Esophagus muscularis mucosa (tissue), 4 donors: Measurements from ENCODE around the gene NPHP4. TPM values are rescaled to one million over a fixed set of nuclear protein-coding genes. Genes with fewer than 3 reads are reported as not detected.

Source experiments
- DNase-seq: peaks from one replicate; pipeline ENCODE4 v3.0.0-alpha.2; 2017; ENCODE audit errors: extremely low spot score
- H3K27ac ChIP-seq, 4 donors: fragments of 200-600 bp; sonication (generic); replicated peaks in 1 of 4; 1 replicate in 3 of 4; 2 replicates in 1 of 4; pipeline ENCODE4 v1.5.1; 2016 to 2019; ENCODE audit warnings: mild to moderate bottlenecking in 1 of 4
- H3K27me3 ChIP-seq, 4 donors: fragments of 200-600 bp; sonication (generic); one replicate each; pipeline versions ENCODE4 v1.5.1 to v1.6.0; 2016 to 2019
- H3K36me3 ChIP-seq, 4 donors: fragments of 200-600 bp; sonication (generic); one replicate each; pipeline ENCODE4 v1.5.1; 2016 to 2019
- H3K4me1 ChIP-seq, 4 donors: fragments of 200-600 bp; sonication (generic); one replicate each; pipeline ENCODE4 v1.5.1; 2016 to 2019
- H3K4me3 ChIP-seq, 4 donors: fragments of 200-600 bp; sonication (generic); 1 replicate in 2 of 4; 2 replicates in 2 of 4; pipeline ENCODE4 v1.5.1; 2016 to 2019; ENCODE audit warnings: mild to moderate bottlenecking in 4 of 4, moderate library complexity in 1 of 4
- H3K9me3 ChIP-seq, 4 donors: fragments of 200-600 bp; sonication (generic); 1 replicate in 3 of 4; 2 replicates in 1 of 4; pipeline ENCODE4 v1.5.1; 2016 to 2019
- EP300 ChIP-seq: sonication (generic); formaldehyde crosslinking; IDR thresholded peaks from one replicate; pipeline ENCODE4 v1.6.1; 2017; ENCODE audit warnings: antibody characterized with exemption
- POLR2A ChIP-seq: fragments of 450-650 bp; IDR thresholded peaks from one replicate; pipeline ENCODE4 v1.6.1; 2017; ENCODE audit warnings: antibody characterized with exemption, moderate library complexity, mild to moderate bottlenecking, low read depth
- POLR2AphosphoS5 ChIP-seq, 2 donors: sonication (generic); formaldehyde crosslinking; IDR thresholded peaks; one replicate each; pipeline ENCODE4 v1.6.1; 2017; ENCODE audit warnings: antibody characterized with exemption in 2 of 2
- WGBS: methylation state at CpG from one replicate; pipeline ENCODE4 v1.1.5; 2018; 5-methylcytosine and 5-hydroxymethylcytosine counted together
- intact Hi-C: fragments of 100-400 bp; cut with DNase I; formaldehyde crosslinking; loops from one replicate; pipeline ENCODE4 v1.15.1; 2023
- total RNA-seq, 4 donors: library from RNA; depleted of rRNA; stranded (reverse); fragments of >200 nt; gene quantifications; one replicate each; pipeline versions ENCODE4 v1.1.0 to v1.2.1, GENCODE V29; 2016
- TF ChIP-seq, protein P1 (sequence below), 3 experiments: fragments of 200-600 bp in 2 of 3; fragments of 450-650 bp in 1 of 3; sonication (generic) in 2 of 3; IDR thresholded peaks; one replicate each; pipeline ENCODE4 v1.5.1; 2017 to 2019; ENCODE audit warnings: antibody characterized with exemption in 3 of 3, mild to moderate bottlenecking in 2 of 3, moderate library complexity in 1 of 3

NPHP4 gene
- total RNA-seq, 4 donors from 2014 or later, result 6.5 to 9.1 (median 8.0) TPM

DNA sequence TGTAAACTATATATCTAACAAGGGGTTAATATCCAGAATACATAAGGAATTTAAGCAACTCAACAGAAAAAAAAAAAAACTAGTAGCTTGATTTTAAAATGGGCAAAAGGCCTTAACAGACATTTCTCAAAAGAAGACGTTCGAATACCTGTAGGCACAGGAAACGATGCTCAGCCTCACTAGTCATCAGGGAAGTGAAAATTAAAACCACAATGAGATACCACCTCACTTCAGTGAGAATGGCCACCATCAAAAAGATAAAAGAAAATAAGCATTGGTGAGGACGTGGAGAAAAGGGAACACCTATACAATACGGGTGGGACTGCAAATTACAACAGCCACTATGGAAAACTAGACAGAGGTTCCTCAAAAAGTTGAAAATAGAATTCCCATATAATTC lies 37.3 kb downstream of the NPHP4 start:
- Histone ChIP-seq H3K9me3 (no peaks in the 10 kb centered on the region), H3K4me3 (no peak overlapping the region), H3K27ac (no peak overlapping the region), H3K4me1 (no peaks in the 10 kb centered on the region), H3K36me3 (peaks cover 18 to 93% (median 61%) of the 10 kb centered on the region in 4 donors), H3K27me3 (no peaks in the 10 kb centered on the region)
- DNase-seq, result no peak
- 76% methylated on average over 5 of the region's 5 CpGs for WGBS
- TF ChIP-seq POLR2AphosphoS5 (IDR thresholded peaks at IDR 0.05) (no peak), POLR2A (no peak), EP300 (no peak)
- TF ChIP-seq, protein P1, sequence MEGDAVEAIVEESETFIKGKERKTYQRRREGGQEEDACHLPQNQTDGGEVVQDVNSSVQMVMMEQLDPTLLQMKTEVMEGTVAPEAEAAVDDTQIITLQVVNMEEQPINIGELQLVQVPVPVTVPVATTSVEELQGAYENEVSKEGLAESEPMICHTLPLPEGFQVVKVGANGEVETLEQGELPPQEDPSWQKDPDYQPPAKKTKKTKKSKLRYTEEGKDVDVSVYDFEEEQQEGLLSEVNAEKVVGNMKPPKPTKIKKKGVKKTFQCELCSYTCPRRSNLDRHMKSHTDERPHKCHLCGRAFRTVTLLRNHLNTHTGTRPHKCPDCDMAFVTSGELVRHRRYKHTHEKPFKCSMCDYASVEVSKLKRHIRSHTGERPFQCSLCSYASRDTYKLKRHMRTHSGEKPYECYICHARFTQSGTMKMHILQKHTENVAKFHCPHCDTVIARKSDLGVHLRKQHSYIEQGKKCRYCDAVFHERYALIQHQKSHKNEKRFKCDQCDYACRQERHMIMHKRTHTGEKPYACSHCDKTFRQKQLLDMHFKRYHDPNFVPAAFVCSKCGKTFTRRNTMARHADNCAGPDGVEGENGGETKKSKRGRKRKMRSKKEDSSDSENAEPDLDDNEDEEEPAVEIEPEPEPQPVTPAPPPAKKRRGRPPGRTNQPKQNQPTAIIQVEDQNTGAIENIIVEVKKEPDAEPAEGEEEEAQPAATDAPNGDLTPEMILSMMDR (IDR thresholded peaks at IDR 0.05), result no peak
- intact Hi-C loops, result no loop called here

DNA sequence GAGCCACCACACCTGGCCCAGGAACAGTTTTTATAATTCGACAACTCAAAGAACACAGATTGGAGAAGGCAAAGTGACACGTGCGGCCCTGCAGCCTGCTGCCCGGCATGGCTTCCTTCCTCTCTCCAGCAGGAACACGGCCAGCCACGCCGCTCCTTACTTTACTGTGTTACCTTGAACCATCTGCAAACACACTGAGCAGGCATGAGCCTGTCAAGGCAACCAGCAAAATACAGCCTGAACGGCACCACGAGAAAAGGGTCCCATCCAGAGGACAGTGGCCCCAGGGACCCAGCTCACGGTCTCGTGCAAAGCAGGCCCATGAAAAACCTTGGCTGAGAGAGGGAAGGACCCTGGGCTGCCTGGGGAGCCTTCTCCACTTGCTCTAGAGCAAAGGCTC lies 38.8 kb downstream of the NPHP4 start:
- over 99% methylated on average over 11 of the region's 11 CpGs for WGBS
- intact Hi-C loops, result no loop called here
- no peak for DNase-seq
- peaks cover 13 to 80% (median 55%) of the 10 kb centered on the region in 4 donors for H3K36me3 ChIP-seq
- no peaks in the 10 kb centered on the region for H3K9me3 ChIP-seq
- no peaks in the 10 kb centered on the region for H3K4me1 ChIP-seq
- no peak overlapping the region for H3K27ac ChIP-seq
- no peaks in the 10 kb centered on the region for H3K27me3 ChIP-seq
- TF ChIP-seq POLR2AphosphoS5 (IDR thresholded peaks at IDR 0.05) (no peak), POLR2A (no peak), EP300 (no peak)
- TF ChIP-seq, protein P1 (IDR thresholded peaks at IDR 0.05), result no peak
- H3K4me3 ChIP-seq, result no peak overlapping the region

DNA sequence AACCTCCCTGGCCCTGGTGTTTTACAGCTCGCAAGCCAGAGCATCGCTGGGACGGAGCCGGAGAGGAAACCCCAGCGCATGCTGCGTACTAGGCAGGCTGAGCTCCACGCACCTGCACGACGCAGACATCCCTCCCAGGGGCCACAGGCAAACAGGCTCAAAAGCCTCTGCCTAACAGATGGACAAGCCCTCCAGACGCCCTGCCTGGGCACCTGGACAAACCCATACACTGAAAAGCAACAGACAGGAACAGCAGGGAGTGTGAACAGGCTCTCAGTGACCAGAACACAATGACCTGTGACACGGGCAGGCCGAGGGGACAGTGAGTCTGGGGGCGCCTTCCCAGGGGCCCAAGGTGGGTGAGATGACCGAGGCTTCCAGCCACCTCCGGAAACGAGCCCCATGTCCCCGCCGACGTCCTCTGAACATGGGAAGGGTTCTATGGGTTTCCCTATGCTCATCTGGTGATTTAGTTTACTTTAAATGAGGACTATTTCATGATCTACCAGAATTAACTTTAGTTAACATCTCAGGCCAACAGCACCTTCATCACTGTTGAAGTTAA lies 40.3 kb downstream of the NPHP4 start:
- no peaks in the 10 kb centered on the region for H3K9me3 ChIP-seq
- intact Hi-C loops, result no loop called here
- H3K36me3 ChIP-seq, result peaks cover 13 to 80% (median 56%) of the 10 kb centered on the region in 4 donors
- H3K4me3 ChIP-seq, result no peak overlapping the region
- no peak for DNase-seq
- no peaks in the 10 kb centered on the region for H3K27me3 ChIP-seq
- H3K27ac ChIP-seq, result no peak overlapping the region
- no peaks in the 10 kb centered on the region for H3K4me1 ChIP-seq
- TF ChIP-seq, protein P1 (IDR thresholded peaks at IDR 0.05), result no peak
- no peak for TF ChIP-seq EP300
- TF ChIP-seq POLR2AphosphoS5 (IDR thresholded peaks at IDR 0.05), result no peak
- no peak for TF ChIP-seq POLR2A
- 100% methylated on average over 3 of the region's 19 CpGs for WGBS

DNA sequence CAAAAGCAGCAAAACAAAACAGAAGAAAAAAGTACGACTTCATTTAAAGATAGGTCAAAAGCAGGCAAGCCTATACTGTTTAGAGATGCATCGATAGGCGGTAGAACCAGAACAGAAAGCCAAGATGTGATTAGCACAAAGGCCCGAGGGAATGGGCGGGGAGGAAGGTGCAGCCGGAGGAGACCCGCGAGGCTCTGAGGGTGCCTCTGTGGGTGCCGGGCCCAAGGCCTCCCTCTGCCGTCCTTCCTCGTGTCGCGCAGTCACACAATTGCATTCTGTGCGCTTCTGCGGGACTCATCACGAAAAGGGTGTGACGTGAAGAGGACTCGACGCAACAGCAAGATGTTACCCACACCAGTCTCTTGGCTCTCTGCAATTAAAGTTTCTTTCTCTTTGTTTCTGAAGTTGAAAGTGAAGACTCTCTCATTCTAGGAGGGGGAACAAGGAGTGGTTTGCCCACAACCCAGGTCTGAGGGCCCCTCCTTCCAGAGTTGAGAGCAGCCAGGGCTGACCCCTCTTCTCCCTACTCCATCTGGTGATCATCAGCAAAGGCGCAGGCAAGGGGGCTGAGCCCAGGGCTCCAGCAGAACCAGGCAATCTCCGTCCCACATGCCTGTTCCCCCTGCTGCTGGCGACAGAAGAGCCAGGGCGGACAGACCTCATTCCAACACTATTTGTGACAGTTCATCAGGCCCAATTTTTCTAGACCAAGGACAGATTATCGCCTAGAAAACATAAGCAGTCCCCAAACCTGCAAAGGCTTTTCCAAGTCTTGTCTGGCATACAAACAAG lies 41.0 kb downstream of the NPHP4 start:
- H3K36me3 ChIP-seq, result peaks cover 13 to 80% (median 57%) of the 10 kb centered on the region in 4 donors
- TF ChIP-seq POLR2AphosphoS5 (IDR thresholded peaks at IDR 0.05) (no peak), EP300 (no peak), POLR2A (no peak)
- TF ChIP-seq, protein P1 (IDR thresholded peaks at IDR 0.05), result no peak
- no peaks in the 10 kb centered on the region for H3K4me1 ChIP-seq
- H3K27ac ChIP-seq, result no peak overlapping the region
- WGBS, result 92% methylated on average over 24 of the region's 24 CpGs
- H3K9me3 ChIP-seq, result no peaks in the 10 kb centered on the region
- no peak for DNase-seq
- no peak overlapping the region for H3K4me3 ChIP-seq
- intact Hi-C loops, result no loop called here
- H3K27me3 ChIP-seq, result no peaks in the 10 kb centered on the region
